GM19023 (cell line): ENCODE data around the gene MAP3K5.

Experiments
- ATAC-seq: cut with Tn5 transposase; IDR thresholded peaks from one replicate; pipeline ENCODE4 v1.9.1; 2021; ENCODE audit warnings: mild to moderate bottlenecking, moderate library complexity; ENCODE audit not compliant: unreplicated experiment

MAP3K5 gene

DNA sequence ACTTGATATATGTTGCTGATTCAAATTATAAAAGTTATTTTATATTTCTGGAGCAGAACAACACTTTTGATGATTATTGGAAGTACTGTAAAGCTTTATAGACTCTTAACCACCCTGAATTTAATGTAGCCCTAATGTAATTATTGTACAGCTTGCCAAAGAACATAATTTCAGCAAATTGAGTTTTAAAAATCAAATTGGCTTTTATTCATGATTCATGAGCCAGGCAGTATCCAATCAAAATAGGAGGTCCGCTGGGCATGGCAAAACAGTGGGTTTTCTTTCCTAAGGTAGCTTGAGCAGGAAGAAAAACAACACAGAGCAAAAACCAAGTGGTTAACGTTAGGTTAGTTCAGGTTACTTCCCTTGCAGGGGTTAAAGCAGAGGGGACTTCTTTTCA is 177.3 kb downstream of the MAP3K5 start:
- no peak for ATAC-seq

DNA sequence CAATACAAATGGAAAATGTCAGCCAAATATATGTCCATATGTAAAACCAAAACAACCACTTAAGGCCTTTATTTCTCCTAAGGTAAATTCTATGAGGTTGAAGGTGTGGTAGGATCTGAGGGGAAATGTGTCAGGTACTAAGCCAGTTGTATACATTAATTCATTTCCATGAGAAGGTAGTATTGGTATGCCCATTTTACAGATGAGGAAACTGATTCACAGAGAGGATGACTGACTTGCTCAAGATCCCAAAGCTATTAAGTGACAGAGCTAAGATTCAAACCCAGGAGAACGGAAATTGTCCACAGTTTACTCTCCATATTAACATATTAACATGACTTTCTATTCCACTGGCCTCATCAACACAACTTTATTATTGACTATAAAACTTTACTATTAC is 177.9 kb downstream of the MAP3K5 start:
- ATAC-seq: no peak

DNA sequence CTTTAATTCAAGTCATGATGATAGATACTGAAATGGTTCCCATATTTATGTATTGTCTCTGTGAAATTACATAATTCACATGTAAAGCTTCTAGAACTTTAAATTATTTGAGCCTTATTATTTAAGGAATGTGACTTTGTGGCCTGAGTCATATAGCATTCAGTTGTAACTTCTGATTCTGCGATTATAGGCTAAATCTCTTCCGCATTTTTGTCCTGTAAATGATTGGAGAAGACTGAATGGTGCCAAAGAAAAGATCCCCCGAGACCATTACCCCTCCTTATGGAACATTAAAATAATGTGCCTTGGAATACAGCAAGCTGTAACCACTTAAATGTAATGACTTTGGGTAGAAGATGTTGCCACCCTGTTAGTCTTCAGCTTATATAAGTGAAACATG is 178.8 kb downstream of the MAP3K5 start:
- no peak for ATAC-seq

DNA sequence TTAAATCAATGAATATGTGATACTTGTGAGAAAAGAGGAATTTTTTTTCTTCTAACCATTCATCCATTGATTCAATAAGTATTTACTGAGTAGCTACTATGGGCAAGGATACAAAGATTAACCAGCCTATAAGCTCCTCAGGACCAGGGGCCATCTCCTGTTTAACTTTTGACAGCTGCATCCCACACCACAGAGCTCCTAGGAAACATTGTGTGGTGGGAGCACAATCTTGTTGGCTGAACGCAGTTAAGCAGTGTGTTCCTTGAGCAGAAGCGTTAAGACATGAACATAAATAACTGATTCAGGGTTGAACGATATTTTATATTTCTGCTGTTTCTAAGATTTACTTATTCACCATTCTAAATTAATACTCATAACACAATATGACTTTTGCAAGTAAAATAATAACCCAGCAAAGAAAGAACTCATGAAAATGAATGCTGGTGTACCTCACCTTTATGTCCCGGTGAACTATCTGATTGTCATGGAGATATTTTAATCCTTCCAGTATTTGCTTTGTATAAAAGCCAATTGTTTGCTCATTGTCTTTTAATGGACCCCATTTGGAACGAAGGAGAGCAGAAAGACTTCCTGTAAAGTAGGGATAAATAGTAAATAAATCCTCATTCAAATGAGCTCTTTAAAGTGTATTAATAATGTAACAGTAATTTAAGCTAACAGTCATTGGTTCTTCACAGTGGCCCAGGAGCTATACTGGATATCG is 179.4 kb downstream of the MAP3K5 start:
- no peak for ATAC-seq

GRCh38 chr6:136611746-136612145 is 180.5 kb downstream of the MAP3K5 start:
- no peak for ATAC-seq

- no peak for ATAC-seq
Observed at GRCh38 chr6:136611133-136611532, 181.1 kb downstream of the MAP3K5 start.

GRCh38 chr6:136609873-136610706 is 182.2 kb downstream of the MAP3K5 start:
- no peak for ATAC-seq

DNA sequence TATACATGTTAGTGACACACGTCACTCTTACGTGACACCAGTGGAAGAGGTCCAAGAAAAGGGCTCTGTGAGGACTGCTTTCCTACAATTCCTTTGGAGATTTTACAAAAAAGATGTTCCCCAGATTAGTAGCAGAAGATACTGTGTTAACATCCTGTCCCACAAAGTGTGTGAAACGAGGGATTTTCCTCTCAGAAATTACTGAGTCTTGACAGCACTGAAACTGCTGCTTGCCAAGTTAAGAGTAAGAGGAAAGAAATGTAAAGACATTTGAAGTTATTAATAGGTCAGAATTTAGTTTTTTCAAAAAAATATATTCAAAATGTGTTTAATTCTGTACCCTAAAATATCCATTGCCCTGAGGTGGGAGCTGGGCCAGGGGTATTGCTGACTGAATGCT is 183.3 kb downstream of the MAP3K5 start:
- ATAC-seq: no peak

GRCh38 chr6:136607932-136608772 is 184.1 kb downstream of the MAP3K5 start:
- peak; percentile 93 for ATAC-seq

- no peak for ATAC-seq
Observed at GRCh38 chr6:136607204-136607931, 184.9 kb downstream of the MAP3K5 start.

GRCh38 chr6:136604928-136605510 is 187.3 kb downstream of the MAP3K5 start:
- ATAC-seq: no peak

DNA sequence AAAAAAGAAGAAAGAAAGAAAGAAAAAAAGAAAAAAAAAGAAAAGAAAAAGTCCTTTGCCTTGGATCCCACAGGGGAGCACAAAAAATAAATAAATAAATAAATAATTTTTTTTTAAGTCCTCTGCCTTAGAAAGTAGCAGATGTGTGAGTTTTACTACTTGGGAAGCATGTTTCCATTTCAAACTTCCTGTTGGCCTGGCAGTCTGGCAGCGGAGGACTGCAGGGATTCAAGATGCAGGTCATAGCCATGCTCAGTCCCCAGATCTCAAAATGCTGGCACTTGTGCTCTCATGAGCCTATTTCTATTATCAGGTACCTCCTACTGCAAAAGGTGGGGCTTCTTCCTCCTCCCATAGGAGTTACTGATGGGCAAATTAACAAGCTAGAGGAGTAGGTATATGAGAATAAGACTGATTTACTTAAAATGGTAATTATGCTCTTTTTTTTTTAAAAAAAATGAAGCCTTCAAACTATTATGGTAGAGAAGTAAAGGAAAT is 187.9 kb downstream of the MAP3K5 start:
- no peak for ATAC-seq

- no peak for ATAC-seq
Observed at GRCh38 chr6:136600818-136601217, 191.5 kb downstream of the MAP3K5 start.

- no peak for ATAC-seq
Observed at GRCh38 chr6:136599329-136600011, 192.8 kb downstream of the MAP3K5 start.

GRCh38 chr6:136598048-136598447 is 194.2 kb downstream of the MAP3K5 start:
- ATAC-seq: no peak

DNA sequence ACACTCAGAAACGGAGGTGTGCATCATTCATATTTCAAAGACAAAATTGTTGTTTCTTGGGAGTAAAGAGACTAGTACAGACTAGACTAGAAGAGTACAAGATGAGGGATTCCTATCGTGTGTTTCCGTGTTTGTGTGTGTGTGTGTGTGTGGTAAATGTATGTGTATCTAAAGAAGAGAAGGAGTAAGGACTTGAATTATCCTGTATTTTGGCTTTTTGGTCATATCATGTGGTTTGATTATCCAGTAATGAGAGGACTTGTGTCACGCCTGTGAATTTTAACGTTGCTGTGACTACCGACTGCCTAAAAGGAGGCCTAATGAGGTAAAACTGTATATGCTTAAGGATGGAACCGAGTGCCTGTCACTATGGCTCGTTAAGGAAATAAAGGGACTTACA is 197.6 kb downstream of the MAP3K5 start:
- no peak for ATAC-seq

GRCh38 chr6:136593748-136594490 is 198.4 kb downstream of the MAP3K5 start:
- peak; percentile 93 for ATAC-seq

DNA sequence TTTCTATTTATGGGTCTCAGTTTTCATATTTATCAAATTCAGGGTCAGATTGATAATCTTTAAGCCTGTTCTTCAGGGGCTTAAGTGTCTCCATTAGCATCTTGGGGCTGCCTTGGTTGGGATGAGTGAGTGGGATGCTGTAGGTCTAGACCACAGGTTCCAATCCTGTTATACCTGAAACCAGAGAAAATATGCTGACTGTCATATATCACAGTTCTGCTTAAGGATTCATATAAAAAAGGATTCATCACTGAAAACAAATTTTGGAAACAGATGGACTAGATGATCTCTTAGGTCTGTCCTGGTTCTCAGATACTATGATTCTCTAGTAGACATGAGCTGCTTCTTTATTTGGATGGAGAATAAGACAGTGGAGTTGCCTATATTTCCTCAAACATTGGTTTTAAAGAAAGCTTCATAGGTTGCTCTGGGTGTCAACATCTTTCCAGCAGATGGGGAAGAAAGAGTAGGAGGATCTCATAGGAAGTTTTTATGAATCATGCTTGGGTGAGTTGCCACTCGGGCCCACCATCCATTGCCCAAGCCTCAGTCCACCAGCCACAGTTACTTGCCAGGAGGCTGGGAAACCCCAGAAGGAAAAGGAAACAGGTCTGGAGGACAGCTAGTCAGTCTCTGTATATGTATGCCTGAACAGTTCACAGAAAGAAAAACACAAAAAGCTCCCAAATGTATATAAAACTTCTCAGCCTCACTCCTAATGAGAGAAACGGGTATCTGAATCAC is 199.2 kb downstream of the MAP3K5 start:
- ATAC-seq: no peak
